Fibroblast of the conjunctiva (primary cell): Measurements from ENCODE around the gene YTHDF1.

Experiments
- DNase-seq: peaks from one replicate; pipeline ENCODE4 v3.0.0-alpha.2; 2010; ENCODE audit warnings: low read depth

The YTHDF1 gene

DNA sequence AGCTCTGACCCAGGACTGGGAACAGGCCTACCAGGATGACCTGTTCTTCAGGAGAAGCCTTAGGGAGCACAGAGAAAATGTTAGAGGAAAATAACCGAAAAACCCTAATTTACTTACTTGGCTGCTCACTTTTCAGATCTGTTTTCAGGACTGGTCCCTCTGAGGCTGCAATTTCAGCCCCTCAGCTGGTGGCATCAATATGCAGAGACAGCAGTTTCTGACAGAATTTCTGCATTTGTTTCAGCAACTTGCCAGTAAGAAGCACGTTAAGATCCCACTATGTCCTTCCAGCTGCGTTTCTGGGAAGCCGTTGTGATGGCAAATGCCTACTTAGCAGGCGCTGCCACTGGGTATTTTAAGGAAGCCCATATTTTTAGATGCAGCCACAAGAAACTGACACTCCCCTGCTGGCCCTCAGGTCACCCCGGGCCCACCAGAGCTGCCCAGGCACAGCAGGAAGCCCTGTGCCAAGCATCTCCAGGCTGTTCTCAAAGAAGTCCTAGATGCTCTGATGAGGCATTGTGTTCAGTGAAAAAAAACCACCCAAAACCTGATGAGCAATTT lies 7.5 kb downstream of the YTHDF1 start:
- DNase-seq: no peak

DNA sequence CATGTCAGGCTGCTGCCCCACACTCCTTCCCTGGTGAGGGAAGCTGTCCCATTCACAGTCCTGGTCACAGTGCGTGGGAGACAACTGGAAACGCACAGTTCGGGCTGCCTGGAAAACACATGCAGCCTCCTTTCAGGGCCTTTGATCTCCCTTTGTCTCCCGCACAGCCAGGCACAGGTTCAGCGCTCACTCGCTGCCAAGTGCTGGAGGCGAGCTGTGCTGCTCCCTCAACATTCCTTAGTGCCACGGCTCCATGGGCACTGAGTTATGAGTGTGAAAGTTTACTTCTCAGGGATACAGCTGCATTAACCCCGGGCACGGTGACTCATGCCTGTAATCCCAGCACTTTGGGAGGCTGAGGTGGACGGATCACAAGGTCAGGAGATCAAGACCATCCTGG lies 9.1 kb downstream of the YTHDF1 start:
- no peak for DNase-seq

DNA sequence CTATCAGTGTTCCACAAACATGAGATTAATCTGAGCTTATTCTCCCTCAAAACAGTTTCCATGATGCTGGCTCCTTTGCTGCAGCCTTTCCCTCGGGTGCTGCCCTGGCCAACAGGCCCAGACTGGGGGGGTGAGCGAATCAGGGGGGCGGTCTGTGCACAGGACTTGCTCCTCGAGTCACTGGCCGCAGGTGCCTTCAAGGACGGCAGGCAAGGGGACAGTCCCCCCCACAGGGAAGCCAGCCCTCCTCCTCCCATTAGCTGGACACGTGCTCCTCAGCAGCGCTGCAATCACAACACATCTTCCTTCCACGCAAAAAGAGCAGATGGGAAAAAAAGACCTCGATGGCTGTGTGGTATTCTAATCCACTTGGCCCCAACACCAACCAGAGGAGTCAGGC lies 10.0 kb downstream of the YTHDF1 start:
- DNase-seq: no peak

DNA sequence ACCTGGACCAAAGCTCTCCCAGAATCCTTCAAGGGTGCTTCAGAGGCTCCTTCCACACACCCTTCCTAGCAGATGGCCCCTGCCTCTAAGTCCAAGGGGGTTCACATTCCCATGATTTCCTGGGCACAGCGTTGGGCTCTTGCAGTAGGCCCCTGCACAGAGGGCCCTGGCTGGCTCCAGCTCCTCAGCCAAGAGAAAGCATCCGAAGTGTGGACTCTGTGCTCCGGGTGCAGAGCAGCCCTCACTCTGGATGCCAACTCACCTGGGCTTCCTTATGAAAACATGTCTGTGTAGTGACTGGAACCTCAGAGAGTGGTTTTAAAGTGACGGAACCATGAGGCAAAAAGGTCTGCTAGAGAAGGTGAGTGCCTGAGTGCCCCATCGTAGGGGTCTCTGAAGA lies 11.6 kb downstream of the YTHDF1 start:
- DNase-seq: no peak

DNA sequence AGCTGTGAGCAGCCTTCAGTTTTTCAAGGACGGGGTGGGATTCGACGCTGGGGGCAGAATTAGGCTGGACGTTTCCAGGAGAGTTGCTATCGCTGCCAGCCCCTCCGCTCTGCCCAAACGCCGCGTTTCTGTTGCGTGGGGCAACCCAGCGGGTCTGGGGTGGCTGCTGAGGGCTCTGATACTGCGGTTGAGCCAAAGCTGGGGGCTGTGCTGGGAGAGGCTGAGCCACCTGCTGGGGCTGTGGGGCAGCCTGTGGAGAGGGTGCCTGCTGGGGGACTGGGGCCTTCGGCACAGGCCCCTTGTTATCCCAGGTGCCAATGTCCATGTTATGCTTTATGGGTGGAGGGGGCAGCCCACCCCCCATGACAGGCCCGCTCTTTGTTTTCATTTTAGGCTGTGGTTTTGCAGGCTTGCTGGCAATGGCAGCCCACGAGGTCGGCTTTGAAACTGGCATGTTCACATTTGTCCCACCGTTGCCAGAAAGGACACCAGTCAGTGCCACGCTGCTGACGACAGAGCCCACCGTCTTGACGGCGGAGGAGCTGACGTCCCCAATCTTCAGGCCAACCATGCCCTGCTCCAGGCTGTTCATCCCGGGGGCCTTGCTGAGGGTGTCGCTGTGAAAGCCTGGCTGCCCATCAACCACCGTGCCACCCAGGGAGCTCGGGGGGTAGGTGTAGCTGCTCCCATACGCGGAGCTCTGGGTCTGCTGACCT lies 13.0 kb downstream of the YTHDF1 start:
- DNase-seq: no peak

DNA sequence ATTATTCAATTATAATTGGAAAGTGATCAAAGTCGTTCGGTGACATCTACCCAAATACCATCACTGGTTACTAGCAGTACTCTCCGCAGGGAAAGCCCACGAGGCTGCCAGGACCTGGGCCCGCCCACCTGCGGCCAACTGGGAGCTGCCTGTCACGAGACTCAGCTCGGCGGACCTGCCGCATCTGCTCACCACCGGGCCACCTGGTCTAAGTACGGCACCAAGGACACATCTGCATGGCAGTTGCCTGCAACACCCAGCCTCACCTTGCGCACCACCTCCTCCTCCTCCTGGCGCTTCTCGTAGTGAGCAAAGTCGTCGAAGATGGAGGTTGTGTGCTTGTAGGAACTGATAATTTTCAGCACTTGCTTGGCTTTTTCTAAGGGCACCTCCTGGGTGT lies 13.9 kb downstream of the YTHDF1 start:
- no peak for DNase-seq

DNA sequence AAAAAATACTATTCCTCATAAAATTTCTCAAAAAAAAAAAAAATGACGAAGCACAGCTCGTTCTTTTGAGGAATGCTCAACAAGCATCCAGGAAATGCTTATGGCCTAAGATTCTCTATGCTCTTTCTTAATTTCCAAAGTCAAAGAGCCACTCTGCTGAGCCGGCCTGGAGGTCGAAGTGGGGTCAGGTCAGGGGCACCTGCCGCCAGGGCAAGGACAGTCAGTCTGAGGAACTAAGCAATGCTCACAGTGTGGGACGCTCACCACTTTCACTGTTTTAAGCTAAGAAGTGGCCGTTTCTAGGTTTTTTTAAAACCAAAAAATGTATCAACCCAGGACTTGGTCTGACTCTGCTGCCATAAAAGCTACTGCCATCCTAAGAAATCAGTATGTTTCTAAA lies 17.3 kb downstream of the YTHDF1 start:
- DNase-seq: no peak

DNA sequence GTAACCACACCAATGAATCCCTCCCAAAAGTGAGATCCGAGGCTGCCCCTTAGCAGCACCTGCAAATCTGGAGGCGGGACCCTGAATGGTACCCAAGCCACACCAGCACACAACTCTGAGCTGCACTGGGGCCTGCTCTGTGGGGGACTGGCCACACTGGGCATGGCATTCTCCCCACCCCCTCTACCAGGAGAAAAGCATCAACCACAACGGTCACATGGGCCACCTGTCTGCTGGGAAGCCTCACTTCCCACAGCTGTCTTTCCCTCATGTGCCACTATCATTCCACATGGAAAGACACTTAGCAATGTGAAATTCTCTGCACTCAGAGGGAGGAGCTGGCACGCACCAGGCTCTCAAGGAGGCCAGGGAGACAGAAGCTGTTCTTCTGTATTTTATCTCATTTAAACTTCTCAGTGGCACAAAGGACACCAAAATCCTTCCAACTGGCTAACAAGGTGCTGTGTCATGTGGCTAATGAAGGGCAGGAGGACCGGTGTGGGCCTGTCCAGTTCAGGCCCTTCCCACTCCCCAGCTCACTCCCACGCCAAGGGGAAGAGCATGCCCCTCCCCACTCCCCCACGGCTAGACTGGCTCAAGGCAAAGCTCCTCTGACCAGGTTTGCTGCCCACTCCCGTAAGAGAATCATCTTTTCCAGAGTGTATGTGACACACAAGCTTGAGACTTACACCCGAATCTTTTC lies 19.0 kb downstream of the YTHDF1 start:
- DNase-seq: no peak

DNA sequence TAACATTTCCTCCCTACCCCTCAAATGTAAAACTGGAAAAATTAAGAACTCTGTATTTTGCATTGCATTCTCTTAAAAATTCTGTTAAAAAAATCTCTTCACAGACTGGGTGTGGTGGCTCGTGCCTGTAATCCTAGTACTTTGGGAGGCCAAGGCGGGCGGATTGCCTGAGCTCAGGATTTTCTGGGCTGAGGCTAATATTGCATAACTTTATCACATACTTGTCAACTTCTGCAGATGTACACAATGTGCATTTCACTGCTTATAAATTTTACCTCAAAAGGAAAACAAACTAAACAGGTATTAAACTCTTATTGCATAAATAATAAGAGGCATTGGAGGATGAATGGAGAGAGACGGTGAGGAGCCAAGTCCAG lies 21.1 kb downstream of the YTHDF1 start:
- no peak for DNase-seq

DNA sequence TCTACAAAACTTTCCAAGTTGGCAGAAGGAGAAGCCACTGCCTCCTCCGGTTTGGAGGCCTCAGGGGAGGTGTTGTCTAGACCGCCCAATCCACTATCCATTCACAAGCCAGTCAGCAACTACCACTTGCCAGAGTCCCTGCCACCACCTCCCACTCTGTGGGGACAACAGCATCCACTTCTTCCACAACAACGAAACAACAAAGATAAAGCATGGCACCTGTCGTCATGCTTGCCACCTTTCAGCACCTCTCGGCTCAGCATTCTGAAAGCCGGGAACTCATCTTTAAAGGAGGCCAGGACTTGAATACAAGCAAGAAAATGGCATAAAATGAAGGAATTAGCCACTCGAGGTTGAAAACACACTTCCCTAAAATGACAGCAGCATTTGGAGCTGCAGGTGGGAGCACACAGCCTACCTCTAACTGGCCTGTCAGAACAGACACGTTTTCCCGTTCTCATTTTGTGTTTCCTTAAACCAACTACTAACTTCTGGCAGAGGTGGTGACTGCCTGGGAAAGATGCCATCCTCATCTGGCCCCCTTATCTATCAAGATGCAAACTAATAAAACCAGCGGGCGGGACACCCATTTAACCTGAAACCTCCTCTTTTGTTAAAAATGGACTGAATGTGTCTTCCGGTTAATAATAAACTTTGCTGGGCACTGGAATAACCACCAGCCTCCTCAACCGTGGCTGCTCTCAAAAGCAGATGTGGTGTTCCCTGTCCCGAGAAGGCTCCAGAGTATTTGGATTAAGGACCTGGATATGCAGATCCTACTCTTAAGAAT lies 21.7 kb downstream of the YTHDF1 start:
- no peak for DNase-seq

DNA sequence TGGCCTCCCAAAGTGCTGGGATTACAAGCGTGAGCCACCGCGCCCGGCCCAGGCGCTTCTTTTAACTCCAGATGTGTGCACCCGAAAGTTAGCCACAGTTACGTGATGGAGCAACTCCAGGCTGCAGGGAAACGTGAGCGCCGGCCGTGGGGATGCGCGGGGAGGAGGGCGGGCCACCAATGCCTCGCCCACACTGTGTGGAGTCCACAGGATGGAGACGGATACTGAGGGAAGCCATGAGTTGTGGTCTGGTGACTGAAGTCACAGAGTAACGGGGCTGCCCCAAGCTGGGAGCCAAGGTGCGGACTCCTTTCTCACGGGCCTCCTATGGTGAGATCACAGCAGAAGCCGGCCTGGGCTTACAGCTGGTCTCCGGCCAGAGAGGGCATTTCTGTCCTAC lies 23.2 kb downstream of the YTHDF1 start:
- DNase-seq: no peak

DNA sequence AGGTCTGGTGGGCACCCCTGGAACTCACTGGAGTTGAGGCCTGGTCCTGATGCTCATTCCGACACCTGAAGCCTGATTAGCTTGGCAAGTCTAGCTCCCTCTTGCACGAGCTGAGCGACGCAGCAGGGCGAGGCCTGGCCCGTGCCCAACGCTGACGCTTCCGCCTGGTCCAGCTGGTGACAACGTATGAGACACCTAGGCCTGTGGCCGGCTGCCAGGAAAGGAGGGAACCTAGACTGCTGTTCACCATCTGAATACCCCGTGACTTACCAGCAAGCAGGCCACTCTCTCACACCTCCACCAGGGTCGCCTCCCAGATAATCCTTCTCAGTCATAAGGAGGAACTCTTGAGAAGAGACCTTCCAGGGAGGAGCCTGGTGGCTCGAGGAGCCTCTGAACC lies 24.5 kb downstream of the YTHDF1 start:
- no peak for DNase-seq

DNA sequence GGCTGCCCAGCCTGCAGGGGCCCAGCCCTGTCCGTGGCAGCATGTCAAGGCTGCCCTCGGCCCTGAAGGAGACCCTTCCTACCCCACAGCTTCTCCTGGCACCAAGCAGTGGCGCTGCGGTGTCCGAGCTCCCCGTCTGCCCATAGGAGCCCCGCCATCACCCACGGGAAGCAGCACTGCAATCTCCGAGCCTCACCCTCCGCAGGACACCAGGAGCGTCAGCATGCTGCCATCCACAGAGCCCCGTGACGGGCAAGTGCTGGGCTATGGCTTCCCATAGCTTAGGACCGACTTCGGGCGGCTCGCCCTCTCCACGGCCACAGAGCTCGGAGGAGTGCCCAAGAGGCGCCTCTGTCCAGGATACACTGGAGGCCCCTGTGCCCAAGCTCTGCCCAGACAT lies 25.1 kb downstream of the YTHDF1 start:
- no peak for DNase-seq

DNA sequence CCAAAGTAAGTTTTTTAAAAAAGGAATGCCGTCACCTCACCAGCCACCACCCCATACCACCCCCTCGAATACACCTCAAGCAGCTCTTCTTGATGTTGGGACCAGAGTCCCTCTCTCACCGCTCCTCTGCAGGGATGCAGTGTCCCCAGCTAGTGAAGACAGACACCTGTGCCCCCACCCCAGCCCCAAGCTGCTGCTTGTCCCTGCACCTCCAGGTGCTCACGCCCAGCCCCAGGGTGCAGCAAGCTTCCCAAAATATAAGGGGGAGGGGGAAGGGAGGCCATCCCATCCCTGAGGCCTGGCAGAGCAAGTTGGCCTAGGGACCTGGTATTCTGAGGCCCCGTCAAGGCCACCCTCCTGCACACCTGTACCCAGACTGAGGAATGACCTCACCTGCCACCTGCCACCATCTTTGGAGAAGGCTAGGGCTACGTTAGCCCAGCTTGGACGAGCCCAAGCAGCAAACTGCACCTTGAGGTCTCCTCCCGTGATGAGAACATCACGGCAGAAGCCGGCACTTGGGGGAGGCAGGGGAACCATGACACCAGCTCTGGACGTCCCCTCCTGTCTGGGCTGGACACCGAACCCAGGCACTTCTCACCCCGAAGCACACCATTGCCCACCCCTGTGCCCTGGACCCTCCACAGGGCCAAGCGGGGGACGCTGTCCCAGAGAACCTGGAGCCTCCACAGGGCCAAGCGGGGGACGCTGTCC lies 25.9 kb downstream of the YTHDF1 start:
- DNase-seq: no peak

DNA sequence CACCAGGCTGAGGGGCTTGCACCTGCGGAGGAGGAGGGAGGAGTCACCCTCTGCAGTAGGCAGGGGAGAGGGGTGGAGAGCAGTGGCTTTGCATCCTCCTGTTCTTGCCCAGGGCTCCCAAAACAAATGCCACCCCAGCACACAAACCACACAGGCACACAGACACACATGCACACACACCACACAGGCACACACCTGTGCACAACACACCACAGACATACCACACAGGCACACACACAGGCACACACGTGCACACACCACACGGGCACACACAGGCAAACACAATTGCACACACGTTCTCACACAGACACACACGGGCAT lies 26.6 kb downstream of the YTHDF1 start:
- no peak for DNase-seq

DNA sequence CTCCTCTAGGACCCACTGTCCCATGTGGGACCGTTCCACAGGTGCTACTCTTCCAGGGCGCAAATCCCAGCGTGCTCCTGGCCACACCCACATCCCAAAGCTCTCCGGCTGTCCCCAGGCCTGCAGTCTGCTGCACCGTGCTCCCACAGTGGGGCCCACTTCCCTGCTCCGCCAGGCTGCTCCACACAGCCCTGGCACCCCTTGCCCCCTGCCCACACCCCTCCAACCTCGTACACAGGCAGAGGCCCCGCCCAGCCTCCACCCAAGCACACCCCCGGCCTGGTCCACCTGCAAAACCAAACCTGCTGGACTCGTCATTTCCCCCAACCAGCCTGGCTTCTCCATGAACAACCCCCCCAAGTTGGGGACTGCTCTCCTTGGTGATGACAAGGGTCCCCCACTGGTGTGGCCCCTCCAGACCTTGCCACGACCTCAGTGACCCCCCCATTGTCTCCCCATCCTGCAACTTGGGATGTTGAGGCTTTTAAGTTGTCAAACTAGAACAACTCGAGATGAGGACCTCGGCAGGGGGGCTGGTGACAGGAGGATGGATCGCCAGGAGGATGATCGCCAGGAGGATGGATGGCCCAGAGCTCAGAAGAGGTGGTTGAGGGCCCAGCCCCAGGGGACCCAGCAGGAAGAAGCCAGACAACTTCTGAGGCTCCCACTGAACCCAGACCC lies 27.1 kb downstream of the YTHDF1 start:
- DNase-seq: no peak

DNA sequence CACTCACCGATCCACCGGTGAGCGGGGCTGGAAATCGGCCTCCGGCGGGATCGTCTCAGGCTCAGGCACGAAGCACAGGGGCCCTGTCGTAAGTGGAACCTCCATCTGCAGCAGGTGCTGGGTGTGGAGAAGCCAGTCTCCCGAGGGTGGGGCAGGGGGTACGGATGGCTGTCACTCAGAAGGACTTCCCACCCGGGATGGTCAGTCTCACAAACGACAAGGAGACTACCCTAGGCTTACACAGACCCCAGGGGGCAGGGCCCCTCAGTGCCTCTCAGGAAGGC lies 27.8 kb downstream of the YTHDF1 start:
- DNase-seq: no peak

DNA sequence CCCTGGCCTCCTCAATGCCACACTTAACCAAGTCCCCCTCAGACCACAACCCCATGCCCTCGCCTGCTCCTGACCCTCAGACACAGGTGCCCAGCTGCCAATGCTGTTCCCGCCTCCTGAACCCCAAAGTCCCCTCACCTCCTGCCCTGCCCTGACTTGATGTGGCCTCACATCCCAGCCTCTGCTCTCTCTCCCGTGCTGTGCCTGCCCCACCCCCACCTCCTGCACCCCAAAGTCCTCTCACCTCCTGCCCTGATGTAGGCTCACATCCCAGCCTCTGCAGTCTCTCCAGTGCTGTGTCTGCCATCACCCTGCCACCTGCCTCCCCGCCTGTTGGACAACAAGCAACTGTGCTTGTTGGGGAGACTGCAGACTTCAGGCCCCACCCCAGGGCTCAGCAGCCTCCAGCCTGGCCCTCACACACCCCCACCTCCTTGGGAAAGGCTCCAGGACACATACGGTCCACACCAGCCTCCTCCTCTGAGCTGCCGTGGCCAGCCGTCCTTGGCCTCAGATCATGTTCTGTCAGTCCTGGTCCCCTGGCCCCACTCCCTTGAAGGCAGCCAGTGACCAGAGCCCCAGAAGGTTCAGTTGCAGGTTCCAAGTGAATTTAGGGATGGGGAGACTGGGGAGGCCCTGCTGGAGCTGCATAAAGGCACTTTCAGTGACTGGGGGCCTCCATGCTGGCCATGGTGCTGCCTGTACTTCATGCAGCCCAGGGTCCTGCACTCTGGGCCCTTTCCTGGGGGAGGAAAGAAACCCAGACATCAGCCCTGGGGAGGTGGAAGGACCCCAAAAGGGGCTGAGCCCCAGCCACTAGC lies 28.4 kb downstream of the YTHDF1 start:
- no peak for DNase-seq

DNA sequence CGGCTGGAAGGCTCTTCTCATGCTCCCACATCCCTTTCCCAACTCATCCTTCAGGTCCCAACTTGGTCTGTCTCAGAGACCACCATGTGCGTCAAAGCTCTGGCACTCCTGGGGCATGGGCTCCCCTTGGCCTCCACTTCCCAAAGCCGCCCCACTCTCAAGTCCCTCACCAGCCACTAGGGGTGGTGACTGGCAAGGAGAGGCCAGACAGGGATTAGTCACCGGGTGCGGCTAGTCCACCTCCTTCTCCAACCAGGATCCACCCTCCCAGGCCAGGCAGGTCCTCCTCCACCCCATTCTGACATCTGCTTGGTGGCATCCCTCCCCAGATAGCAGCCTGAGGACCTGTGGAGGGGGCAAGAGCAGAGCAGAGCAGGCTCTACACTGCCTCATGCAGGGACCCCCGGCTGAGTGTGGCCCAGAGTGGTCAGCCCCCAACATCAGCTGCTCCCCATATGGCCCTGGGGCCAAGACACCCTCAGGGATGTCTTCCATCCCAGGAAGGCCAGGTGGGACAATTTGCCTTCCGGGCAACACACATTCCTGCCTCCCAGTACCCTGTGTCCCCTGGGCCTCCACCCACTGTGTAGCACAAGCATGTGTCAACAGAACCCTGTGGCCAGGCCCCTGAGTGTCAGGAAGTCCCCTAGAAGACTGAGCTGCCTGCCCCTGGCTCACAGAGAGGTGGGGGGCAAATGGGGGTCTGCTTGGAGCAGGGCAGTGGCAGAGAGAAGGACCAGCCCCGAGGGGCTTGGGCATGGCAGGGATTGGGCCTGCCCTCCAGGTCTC lies 29.2 kb downstream of the YTHDF1 start:
- no peak for DNase-seq

DNA sequence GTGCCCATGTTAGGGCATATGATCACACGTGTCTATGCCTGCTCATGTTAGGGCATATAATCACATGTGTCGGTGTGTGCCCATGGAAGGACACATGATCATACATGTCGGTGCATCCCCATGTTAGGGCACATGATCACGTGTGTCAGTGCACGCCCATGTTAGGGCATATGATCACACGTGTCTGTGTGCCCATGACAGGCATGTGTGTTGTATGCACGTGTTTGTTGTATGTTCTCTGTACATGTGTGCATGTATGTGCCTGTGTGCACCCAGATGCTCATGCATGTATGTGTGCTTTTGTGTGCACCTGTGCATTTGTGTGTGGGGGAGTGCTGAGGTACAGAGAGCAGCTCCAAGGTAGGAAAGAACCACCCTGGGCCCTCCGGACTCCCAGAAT lies 29.8 kb downstream of the YTHDF1 start:
- no peak for DNase-seq
